Caco-2 (cell line): Measurements from ENCODE around the gene ERGIC3. TPM values are rescaled to one million over a fixed set of nuclear protein-coding genes. Genes with fewer than 3 reads are reported as not detected.
"Not testable (repeated sequence)": the region's sequence is repeated elsewhere in the genome, so short reads cannot be mapped to it uniquely, and the experiment has no call there.

Experiments used
- BruUV-seq: library from RNA; stranded (reverse); fragments of 400-500 nt; replicated peaks from 2 replicates; lab custom pipeline; 2021; lab: Mats Ljungman, UMichigan
- CTCF ChIA-PET: fragments of 300-600 bp; sonication (Branson Sonifier 250); formaldehyde crosslinking; loops from one replicate; lab custom pipeline; 2022; ENCODE audit warnings: antibody characterized with exemption; lab: Charles Lee
- POLR2A ChIA-PET: fragments of 300-600 bp; sonication (Branson Sonifier 250); formaldehyde crosslinking; loops from one replicate; lab custom pipeline; 2022; ENCODE audit warnings: antibody characterized with exemption; lab: Charles Lee
- DNase-seq, 2 experiments: peaks; one replicate each; pipeline versions ENCODE4 v3.0.0 to v3.0.0-alpha.2; 2020 to 2022
- H3K27me3 ChIP-seq: replicated peaks from 2 replicates; pipeline ENCODE4 v1.6.0; 2011; ENCODE audit warnings: low read length; ENCODE audit not compliant: control insufficient read depth, insufficient read depth
- H3K36me3 ChIP-seq: 2 replicates; pipeline ENCODE4 v1.5.1; 2011; ENCODE audit warnings: low read length; ENCODE audit not compliant: control insufficient read depth, insufficient read depth
- H3K4me1 ChIP-seq: fragments of 250-450 bp; sonication (Bioruptor Pico); 2 replicates; pipeline ENCODE4 v1.5.1; 2020; ENCODE audit warnings: mild to moderate bottlenecking
- H3K4me3 ChIP-seq: 2 replicates; pipeline ENCODE4 v1.5.1; 2011; ENCODE audit warnings: low read depth, mild to moderate bottlenecking, control low read depth, low read length
- H3K9me3 ChIP-seq: fragments of 250-450 bp; sonication (Bioruptor Pico); 2 replicates; pipeline ENCODE4 v1.5.1; 2020; ENCODE audit warnings: mild to moderate bottlenecking, moderate library complexity
- H3K27ac Mint-ChIP-seq: one replicate; pipeline ENCODE4 v1.8.0; 2022; ENCODE audit warnings: mixed read lengths; ENCODE audit not compliant: unreplicated experiment
- H3K27me3 Mint-ChIP-seq: one replicate; pipeline ENCODE4 v1.8.0; 2022; ENCODE audit warnings: mixed read lengths; ENCODE audit not compliant: insufficient read depth, unreplicated experiment
- H3K36me3 Mint-ChIP-seq: one replicate; pipeline ENCODE4 v1.8.0; 2022; ENCODE audit warnings: mild to moderate bottlenecking, mixed read lengths; ENCODE audit not compliant: insufficient read depth, unreplicated experiment
- H3K4me1 Mint-ChIP-seq: one replicate; pipeline ENCODE4 v1.8.0; 2022; ENCODE audit warnings: low read depth, mixed read lengths; ENCODE audit not compliant: unreplicated experiment
- H3K4me3 Mint-ChIP-seq: one replicate; pipeline ENCODE4 v1.8.0; 2022; ENCODE audit warnings: mild to moderate bottlenecking, moderate library complexity, mixed read lengths; ENCODE audit not compliant: unreplicated experiment
- H3K9me3 Mint-ChIP-seq: one replicate; pipeline ENCODE4 v1.8.0; 2022; ENCODE audit warnings: mixed read lengths; ENCODE audit not compliant: unreplicated experiment
- intact Hi-C: fragments of 100-400 bp; cut with micrococcal nuclease; formaldehyde crosslinking; loops from one replicate; pipeline ENCODE4 v1.10.0; 2022; ENCODE audit not compliant: unreplicated experiment
- total RNA-seq: library from RNA; stranded (reverse); gene quantifications from 2 replicates; pipeline ENCODE4 v1.2.3, GENCODE V29; 2022
- TF ChIP-seq, protein P1 (sequence below), 2 experiments: fragments of 200-600 bp in 1 of 2; IDR thresholded peaks; 1 replicate in 1 of 2; 2 replicates in 1 of 2; pipeline versions ENCODE4 v1.5.1 to v1.8.0; 2011 to 2022; ENCODE audit warnings: antibody characterized with exemption in 1 of 2, control low read depth in 1 of 2, inconsistent platforms in 1 of 2, low read depth in 1 of 2, low read length in 1 of 2, mild to moderate bottlenecking in 1 of 2, moderate library complexity in 1 of 2; ENCODE audit not compliant: insufficient read depth in 1 of 2, severe bottlenecking in 1 of 2, unreplicated experiment in 1 of 2

Gene ERGIC3
- total RNA-seq, 1 experiment from 2014 or later: 728 TPM

DNA sequence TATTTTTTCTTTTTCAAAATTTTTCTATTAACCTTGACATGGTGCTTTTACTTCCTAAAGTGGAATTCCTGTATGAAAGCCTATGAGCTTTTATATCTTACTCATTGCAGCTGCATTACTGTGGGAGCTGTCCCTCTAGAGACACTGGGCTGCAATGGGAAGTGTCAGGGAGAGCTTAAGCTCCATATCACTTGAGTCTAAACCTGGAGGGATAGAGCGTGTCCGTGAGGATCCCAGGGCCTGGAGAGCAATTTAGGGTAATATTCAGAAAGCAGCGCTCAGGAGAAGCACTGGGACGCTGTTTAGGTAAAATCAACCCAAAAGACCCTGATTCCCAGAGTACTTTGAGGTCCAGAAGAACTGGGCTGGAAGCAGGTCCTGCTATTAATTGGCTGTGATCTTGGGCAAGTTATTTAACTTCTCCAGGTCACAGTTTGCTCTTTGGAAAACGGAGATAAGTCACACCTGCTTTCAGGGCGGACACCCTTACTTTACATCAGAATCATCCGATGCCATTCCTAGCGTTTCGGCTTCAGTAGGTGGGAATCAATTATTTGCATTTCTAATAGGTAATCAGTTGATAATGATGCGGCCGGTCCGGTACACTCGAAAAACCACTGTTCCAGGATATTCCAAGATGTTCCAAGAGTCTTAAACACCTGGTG is 628 bp upstream of the ERGIC3 start:
- Histone ChIP-seq H3K36me3 (peaks cover 2% of the 10 kb centered on the region), H3K9me3 (no peaks in the 10 kb centered on the region), H3K4me1 (0 out of 2 replicates have a peak, but pooled peaks cover 5% of the 10 kb centered on the region), H3K4me3 (peak overlapping the region; percentile 85), H3K27me3 (no peaks in the 10 kb centered on the region)
- TF ChIP-seq, protein P1, sequence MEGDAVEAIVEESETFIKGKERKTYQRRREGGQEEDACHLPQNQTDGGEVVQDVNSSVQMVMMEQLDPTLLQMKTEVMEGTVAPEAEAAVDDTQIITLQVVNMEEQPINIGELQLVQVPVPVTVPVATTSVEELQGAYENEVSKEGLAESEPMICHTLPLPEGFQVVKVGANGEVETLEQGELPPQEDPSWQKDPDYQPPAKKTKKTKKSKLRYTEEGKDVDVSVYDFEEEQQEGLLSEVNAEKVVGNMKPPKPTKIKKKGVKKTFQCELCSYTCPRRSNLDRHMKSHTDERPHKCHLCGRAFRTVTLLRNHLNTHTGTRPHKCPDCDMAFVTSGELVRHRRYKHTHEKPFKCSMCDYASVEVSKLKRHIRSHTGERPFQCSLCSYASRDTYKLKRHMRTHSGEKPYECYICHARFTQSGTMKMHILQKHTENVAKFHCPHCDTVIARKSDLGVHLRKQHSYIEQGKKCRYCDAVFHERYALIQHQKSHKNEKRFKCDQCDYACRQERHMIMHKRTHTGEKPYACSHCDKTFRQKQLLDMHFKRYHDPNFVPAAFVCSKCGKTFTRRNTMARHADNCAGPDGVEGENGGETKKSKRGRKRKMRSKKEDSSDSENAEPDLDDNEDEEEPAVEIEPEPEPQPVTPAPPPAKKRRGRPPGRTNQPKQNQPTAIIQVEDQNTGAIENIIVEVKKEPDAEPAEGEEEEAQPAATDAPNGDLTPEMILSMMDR (IDR thresholded peaks at IDR 0.05; ENCODE audit: insufficient read depth in 1 of 2, low read depth in 1 of 2, low read length in 1 of 2, severe bottlenecking in 1 of 2, unreplicated experiment in 1 of 2): no peak
- TSS peak; percentile 84 for BruUV-seq
- H3K4me3 Mint-ChIP-seq: peak overlapping the region; percentile 82
- H3K27ac Mint-ChIP-seq: peak overlapping the region; percentile 89
- intact Hi-C loops: loop anchor here (1.0 kb wide), 1 partner anchor 75 kb away; no protein-coding TSS in a partner anchor
- H3K4me1 Mint-ChIP-seq: peaks cover 7% of the 10 kb centered on the region
- POLR2A ChIA-PET: interaction anchor here (0.5 to 3.0 kb wide), 10 partner anchors 10 to 412 kb away, joined by 3 to 25 read pairs (median 4); partner anchors contain the start of genes CEP250, EIF6, RBM39 and SCAND1
- no peaks in the 10 kb centered on the region for H3K27me3 Mint-ChIP-seq
- DNase-seq: peak in 1 of 2 experiments; percentile 42
- H3K36me3 Mint-ChIP-seq: peaks cover 14% of the 10 kb centered on the region
- H3K9me3 Mint-ChIP-seq: no peaks in the 10 kb centered on the region
- CTCF ChIA-PET: interaction anchor here (0.7 to 2.9 kb wide), 13 partner anchors 10 to 445 kb away, joined by 3 to 15 read pairs (median 5); partner anchors contain the start of genes CEP250 and SCAND1

DNA sequence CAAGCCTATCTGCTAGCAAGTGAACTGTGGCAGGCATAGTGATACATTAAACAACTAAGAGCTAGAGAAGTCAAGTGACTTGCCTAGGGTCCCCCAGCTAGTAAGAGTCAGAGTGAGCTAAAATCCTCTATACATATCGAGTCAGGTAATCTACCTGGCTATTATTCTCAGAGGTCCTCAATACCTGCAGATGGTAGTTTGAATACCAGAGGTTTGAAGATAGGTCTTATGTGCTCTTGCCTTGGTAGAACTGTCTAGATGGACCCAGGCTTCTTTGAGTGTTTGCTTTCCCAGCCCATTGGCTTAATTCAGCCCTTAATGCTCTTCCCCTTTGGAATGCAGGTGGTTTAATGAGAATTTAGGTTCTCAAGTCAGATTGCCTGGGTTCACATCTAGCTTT is 1.1 kb downstream of the ERGIC3 start:
- POLR2A ChIA-PET: interaction anchor here (2.6 kb wide), 1 partner anchor 88 kb away, joined by 25 read pairs; the partner anchor contains the start of gene CEP250
- CTCF ChIA-PET: interaction anchor here (0.6 to 2.9 kb wide), 3 partner anchors 76 to 157 kb away, joined by 3 to 15 read pairs (median 6); partner anchors contain the start of genes NFS1 and ROMO1
- BruUV-seq: no TSS peak
- H3K36me3 Mint-ChIP-seq: peaks cover 14% of the 10 kb centered on the region
- H3K27me3 ChIP-seq: no peaks in the 10 kb centered on the region
- peak overlapping the region; percentile 85 for H3K4me3 ChIP-seq
- H3K4me1 ChIP-seq: 0 out of 2 replicates have a peak, but pooled peaks cover 5% of the 10 kb centered on the region
- H3K27me3 Mint-ChIP-seq: no peaks in the 10 kb centered on the region
- H3K9me3 Mint-ChIP-seq: no peaks in the 10 kb centered on the region
- DNase-seq: no peak
- H3K27ac Mint-ChIP-seq: peak overlapping the region; percentile 89
- peaks cover 4% of the 10 kb centered on the region for H3K36me3 ChIP-seq
- H3K4me3 Mint-ChIP-seq: peak overlapping the region; percentile 82
- H3K9me3 ChIP-seq: no peaks in the 10 kb centered on the region
- intact Hi-C loops: loop anchor here (1.0 kb wide), 1 partner anchor 88 kb away; the partner anchor contains the start of gene CEP250
- H3K4me1 Mint-ChIP-seq: peaks cover 7% of the 10 kb centered on the region
- TF ChIP-seq, protein P1 (IDR thresholded peaks at IDR 0.05; ENCODE audit: insufficient read depth in 1 of 2, low read depth in 1 of 2, low read length in 1 of 2, severe bottlenecking in 1 of 2, unreplicated experiment in 1 of 2): no peak

DNA sequence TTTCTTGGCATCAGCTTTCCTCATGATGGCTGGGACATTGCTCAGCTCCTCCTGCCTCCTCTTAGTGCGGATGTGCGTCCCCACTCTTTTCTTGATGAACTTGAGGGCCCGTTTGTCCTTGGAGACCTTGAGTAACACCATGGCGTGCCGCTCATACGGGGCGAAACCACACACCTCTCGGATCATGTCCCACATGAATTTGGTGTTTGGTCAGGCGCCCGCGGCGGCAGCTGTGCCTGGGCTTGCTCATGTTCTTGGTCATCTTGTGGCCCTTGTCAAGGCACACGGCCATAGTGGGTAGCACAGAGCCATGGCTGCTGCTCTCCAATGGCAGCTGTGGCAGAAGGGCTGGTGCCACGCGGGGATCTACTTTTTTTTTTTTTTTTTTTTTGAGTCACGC is 2.6 kb downstream of the ERGIC3 start:
- Mint-ChIP-seq H3K36me3 (peaks cover 22% of the 10 kb centered on the region), H3K4me3 (no peak overlapping the region), H3K9me3 (no peaks in the 10 kb centered on the region), H3K4me1 (peaks cover 7% of the 10 kb centered on the region), H3K27me3 (no peaks in the 10 kb centered on the region), H3K27ac (no peak overlapping the region)
- peaks cover 9% of the 10 kb centered on the region for H3K36me3 ChIP-seq
- no peak for DNase-seq
- no peaks in the 10 kb centered on the region for H3K9me3 ChIP-seq
- intact Hi-C loops: no loop called here
- H3K4me1 ChIP-seq: 0 out of 2 replicates have a peak, but pooled peaks cover 5% of the 10 kb centered on the region
- TF ChIP-seq, protein P1 (IDR thresholded peaks at IDR 0.05; ENCODE audit: insufficient read depth in 1 of 2, low read depth in 1 of 2, low read length in 1 of 2, severe bottlenecking in 1 of 2, unreplicated experiment in 1 of 2): no peak
- ChIA-PET CTCF (no interaction called here), POLR2A (no interaction called here)
- H3K27me3 ChIP-seq: no peaks in the 10 kb centered on the region
- H3K4me3 ChIP-seq: no peak overlapping the region
- no TSS peak for BruUV-seq

DNA sequence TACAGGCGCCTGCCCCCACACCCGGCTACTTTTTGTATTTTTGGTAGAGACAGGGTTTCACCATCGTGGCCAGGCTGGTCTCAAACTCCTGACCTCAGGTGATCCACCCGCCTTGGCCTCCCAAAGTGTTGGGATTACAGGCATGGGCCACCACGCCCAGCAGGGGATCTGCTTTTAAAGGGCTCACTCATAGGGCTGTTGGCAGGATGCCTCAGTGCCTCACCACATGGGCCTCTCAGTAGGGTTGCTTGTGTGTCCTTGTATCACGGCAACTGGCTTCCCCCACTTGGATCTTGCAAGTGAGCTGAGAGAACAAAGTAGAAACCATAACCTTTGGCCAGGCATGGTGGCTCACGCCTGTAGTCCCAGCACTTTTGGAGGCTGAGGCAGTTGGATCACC is 3.1 kb downstream of the ERGIC3 start:
- H3K4me1 Mint-ChIP-seq, H3K9me3 Mint-ChIP-seq, DNase-seq, CTCF ChIA-PET, H3K36me3 ChIP-seq, BruUV-seq, POLR2A ChIA-PET, H3K4me1 ChIP-seq, H3K9me3 ChIP-seq, H3K27me3 Mint-ChIP-seq, H3K27me3 ChIP-seq, intact Hi-C loops, H3K4me3 Mint-ChIP-seq, H3K4me3 ChIP-seq, H3K27ac Mint-ChIP-seq: not testable (repeated sequence)
- peaks cover 22% of the 10 kb centered on the region for H3K36me3 Mint-ChIP-seq
